GM03348 (cell line): ENCODE results near the gene KCTD13.
A peak's percentile ranks its signal among the peaks of the same experiment; 100 is the strongest.
"Not testable (repeated sequence)": the region's sequence is repeated elsewhere in the genome, so short reads cannot be mapped to it uniquely, and the experiment has no call there.

Experiments used
- DNase-seq: peaks from one replicate; pipeline ENCODE4 v3.0.0; 2012; ENCODE audit warnings: low spot score

The KCTD13 gene

DNA sequence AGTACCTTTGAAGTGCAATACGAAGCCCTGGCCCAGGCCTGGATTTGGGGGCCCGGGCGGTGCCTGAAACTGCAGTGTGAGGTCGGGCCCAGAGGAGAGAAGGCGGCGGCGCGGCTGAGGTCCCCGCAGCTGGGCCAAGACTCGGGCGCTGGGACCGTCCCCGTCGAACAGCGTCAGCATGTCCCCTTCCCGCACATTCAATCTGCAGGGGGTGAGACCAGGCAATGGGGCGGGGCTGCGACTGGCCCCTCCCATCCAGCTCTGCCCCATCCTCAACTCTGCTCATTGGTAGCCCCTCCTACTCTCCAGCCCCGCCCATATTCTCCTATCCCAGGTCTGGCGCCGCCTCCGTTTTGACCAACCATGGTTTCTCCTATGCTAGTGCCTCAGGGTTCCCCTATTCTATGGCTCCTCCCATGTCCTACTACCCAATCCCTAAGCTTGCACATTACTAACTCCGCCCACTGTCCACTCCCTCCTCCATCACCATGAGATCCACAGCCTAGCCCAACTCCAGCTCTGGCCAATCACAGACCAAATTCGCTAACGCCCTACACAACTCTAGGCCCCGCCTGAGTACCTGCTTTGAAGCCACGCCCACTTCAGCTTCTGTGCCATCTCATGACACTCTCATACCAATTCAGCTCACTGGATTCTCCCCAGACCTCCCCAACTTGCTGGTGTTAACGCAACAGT, 48.6 kb downstream of the KCTD13 start:
- DNase-seq, result peak; percentile 38

DNA sequence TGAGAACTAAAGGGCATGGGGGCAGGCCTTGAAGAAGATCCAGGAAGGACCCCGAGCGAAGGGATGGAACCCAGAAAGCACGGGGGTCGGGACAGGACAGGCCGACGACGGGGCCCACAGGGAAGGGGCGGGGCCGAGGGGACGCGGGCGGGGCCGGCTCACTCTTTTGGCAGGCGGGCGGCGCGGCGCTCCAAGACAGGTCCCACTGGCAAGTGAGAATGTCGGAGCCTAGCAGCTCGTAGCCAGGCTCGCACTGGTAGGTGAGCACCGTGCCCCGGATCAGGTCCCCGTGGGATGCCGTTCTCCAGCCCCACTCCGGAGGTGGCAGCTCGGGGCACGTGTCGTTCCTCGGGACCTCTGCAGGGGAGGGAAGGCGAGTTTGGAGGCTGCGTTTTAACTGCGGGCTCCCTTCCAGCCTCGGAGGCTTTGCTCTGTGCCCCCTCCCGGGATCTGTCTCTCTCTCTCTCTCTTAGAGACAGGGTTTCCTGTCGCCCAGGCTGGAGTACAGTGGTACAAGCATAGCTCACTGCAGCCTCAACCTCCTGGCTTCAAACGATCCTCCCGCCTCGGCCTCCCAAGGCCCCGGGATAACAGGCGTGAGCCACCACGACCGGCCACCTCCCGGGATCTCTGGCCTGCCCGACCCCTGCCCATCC, 49.3 kb downstream of the KCTD13 start:
- DNase-seq, result peak; percentile 42

GRCh38 chr16:29876217-29876593, 49.8 kb downstream of the KCTD13 start:
- DNase-seq, result no peak

DNA sequence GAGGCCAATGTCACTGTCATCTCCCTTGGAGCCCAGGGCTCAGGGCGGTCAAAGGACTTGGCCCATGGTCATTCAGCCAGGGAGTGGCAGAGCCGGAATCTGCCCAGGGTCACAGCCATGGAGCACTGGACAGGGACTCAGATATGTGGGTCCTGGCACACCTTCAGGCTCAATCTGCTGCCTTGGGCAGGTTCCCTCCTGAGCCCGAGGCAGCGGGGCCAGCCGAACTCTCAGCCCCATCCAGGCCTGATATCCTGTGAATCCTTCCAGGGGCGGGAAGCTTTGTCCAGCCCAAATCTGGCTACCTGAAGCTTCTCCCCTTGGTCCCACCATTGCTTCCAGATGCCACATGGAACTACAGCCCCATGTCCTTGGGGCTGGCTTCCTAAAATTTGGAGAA, 50.8 kb downstream of the KCTD13 start:
- no peak for DNase-seq

GRCh38 chr16:29873319-29873718, 52.7 kb downstream of the KCTD13 start:
- DNase-seq, result no peak

DNA sequence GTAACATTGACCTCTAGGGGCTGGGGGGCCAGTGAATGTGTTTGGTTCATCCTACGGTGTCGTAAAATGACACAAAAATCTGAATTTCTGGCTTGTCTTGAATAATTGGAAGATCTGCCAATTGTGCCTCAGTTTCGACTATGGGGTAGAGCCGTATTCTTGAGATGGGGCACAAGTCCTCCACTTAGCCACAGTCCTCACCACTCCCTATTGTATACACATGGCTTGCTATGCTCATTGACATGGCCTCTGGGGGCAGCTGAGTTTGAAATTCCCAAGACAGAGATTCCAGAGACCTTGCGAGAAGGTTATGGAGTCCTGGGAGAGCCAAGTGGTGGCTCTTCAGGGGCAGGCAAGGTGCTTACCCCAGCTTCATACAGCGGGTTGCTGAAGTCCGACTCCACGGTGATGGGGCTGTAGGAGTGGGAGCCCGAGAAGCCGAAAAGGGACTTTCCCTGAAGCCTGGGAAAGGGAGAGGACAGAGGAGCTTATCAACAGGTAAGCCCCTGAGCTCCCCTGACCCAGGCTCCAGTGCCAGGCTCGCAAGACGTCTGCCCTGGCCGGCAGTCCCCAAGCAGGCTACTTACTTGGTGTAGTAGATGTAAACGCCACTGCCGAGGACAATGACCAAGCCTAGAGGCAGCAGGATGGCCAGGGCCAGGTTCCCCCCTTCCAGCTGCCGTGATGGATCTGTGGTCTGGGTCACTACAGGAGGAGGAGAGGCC, 54.0 kb downstream of the KCTD13 start:
- DNase-seq, result no peak

GRCh38 chr16:29869067-29869466, 57.0 kb downstream of the KCTD13 start:
- not testable (repeated sequence) for DNase-seq

DNA sequence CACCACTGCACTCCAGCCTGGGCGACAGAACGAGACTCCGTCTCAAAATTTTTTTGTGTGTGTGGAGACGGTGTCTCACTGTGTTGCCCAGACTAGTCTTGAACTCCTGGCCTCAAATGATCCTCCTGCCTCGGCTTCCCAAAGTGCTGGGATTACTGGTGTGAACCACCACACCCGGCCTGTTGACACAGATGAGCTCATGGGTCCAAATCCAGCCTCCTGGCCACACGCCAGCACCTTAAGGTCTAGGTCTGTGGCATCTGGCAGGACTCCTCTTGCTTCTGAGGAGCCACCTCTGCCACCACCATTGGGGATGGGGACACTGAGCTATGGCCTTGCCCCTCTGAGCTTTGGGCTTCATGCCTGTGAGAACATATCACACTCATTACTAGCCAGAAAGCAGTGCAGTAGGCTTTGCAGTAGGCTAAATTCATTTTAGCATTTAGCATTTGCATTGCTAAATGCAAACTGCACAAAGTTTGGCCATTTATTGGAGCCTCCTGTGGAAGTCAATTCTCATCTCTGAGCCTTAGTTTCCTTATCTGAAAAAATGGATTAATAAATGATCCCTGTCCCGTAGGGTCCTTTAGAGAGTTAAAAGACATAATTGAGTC, 57.5 kb downstream of the KCTD13 start:
- DNase-seq, result no peak

GRCh38 chr16:29864205-29864604, 61.8 kb downstream of the KCTD13 start:
- DNase-seq, result no peak

- DNase-seq, result no peak
Observed at GRCh38 chr16:29863669-29863984, 62.4 kb downstream of the KCTD13 start.

GRCh38 chr16:29862884-29863668, 63.0 kb downstream of the KCTD13 start, which contains the start of gene CDIPT:
Gene CDIPT (minus strand): TSS chr16:29863226. CDS start chr16:29862857, 369 bp downstream.
- DNase-seq, result peak; percentile 97

- DNase-seq, result peak; percentile 43
Observed at GRCh38 chr16:29862383-29862883, 63.6 kb downstream of the KCTD13 start.

DNA sequence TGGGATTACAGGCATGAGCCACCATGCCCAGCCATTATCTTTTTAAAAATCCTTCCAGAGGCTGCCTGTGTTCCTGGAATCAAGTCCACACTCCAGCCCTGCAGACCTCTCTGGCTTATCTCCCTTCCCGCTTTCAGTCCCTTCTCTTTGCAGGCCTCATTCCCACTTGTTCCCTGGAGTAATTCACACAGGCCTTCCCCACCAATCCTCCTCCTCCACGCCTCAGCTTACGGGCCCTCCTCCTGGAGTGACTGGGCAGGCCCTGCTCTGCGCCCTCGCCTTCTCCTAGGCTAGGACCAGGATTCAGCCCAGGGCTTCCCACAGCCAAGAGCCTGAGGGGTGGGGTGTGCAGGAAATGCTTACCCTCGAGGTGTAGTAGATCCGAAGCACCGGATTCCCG, 65.8 kb downstream of the KCTD13 start:
- DNase-seq, result no peak

DNA sequence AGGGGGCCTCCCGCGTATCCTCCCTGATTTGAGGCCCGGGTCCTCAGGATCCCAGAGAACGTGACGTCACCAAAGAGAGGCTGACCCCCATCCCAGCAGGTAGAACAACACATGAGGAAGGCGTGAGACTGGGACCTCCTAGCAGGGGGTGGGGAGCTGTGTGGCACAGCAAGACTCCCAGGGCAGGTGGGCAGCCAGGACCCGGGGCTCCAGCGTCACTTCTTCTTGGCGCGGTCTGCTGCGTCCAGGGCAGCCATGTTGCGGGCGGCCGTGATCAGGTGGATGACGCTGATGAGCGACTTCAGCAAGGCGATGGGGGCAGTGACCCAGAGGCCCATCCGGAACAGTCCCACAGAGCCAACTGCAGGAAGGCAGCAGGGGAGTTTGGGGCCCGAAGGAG, 67.1 kb downstream of the KCTD13 start:
- DNase-seq, result no peak

GRCh38 chr16:29858149-29858849, 67.7 kb downstream of the KCTD13 start:
- no peak for DNase-seq

- peak; percentile 72 for DNase-seq
Observed at GRCh38 chr16:29857133-29857760, 68.8 kb downstream of the KCTD13 start.
